ENCODE results near the gene MROH7. TPM values are rescaled to one million over a fixed set of nuclear protein-coding genes. Genes with fewer than 3 reads are reported as not detected.

The MROH7 gene
- 0.79 TPM for total RNA-seq (2013)
- polyA plus RNA-seq: 1 to 10 TPM in 1 of 3 donors, not detected in 2; 1.1 TPM
- polyA minus RNA-seq: 1.2 and 1.6 TPM in 2 replicates
- total RNA-seq: 0 to 2.4 (median 0.23) reads per million in 11 experiments

DNA sequence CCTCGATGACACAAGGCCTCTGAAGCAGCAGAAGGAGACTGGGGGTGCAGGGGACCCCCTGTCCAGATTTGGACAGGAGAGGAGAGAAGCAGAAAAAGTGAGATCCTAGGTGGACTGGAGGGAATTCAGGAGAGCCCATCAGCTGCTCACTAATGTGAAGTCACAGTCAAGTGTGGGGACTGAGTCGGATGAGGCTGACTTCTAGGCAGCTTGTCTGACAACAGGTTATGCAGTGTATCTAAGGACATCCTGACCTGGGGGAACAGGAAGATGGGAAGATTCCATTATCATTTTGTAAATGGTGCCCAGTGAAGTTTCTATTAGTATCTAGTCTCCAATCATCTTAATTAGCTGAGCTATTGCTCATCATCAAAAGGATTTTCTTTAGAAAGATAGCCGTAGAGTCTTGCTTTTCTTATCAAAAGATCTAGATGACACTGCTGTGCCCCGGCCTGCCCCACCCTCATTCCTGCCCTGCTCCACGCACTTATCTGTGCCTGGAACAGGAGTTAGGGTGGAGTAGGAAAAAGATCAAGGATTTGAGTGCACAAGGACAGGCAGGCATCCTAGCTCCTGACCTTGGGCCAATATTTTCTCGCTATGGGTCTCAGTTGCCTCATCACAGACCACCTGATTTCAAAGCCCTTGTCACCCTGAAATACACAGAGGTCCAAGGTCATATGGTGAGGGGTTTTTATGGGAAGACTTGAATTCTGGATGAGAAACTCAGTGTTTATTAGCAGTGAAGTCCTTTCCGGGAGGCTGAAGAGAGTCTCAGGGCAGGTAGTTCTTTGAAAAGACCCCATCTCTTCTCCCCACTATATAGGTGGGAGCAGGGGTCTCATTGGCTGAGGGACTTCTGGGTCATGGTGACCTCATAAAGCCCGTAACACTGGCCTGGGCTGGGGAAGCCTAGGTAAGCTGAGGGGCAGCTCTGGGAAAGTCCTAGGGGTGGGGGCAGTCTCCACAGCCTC, at the start of gene MROH7:
Gene MROH7, plus strand, starts transcription at position 924 of the 974 bp plus-strand sequence. CDS start 11,141 bp downstream, outside the sequence.
- H3K4me1 ChIP-seq (ENCODE audit: control insufficient read depth in 1 of 2, insufficient read depth in 2 of 2, low read length in 2 of 2): no peaks in the 10 kb centered on the region
- no peak within 1 kb of the TSS for H2AFZ ChIP-seq (ENCODE audit: insufficient read depth, low read depth, low read length, poor library complexity, severe bottlenecking)
- peaks cover 16 to 25% of the 10 kb centered on the region in 2 donors for H3K9me3 ChIP-seq (replicated peaks in 1 of 2; ENCODE audit: control insufficient read depth in 1 of 2, insufficient read depth in 1 of 2, low read length in 2 of 2)
- no peak for TF ChIP-seq CTCF (IDR thresholded peaks at IDR 0.05)
- H3K9ac ChIP-seq (ENCODE audit: insufficient read depth, low read length, poor library complexity, severe bottlenecking): no peak within 1 kb of the TSS
- WGBS (ENCODE audit: insufficient coverage): 80% methylated on average over 2 of the region's 8 CpGs
- H3K27me3 Mint-ChIP-seq (ENCODE audit: low read depth in 3 of 3): peaks cover 2% of the 10 kb centered on the region in 3 donors
- no peaks in the 10 kb centered on the region for H4K20me1 ChIP-seq (ENCODE audit: insufficient read depth, low read length)
- H3K9me3 Mint-ChIP-seq: peaks cover 10 to 25% (median 21%) of the 10 kb centered on the region in 7 donors
- H3K36me3 ChIP-seq (replicated peaks in 1 of 2; ENCODE audit: control insufficient read depth in 1 of 2, insufficient read depth in 2 of 2, low read length in 2 of 2): no peaks in the 10 kb centered on the region
- H3K36me3 Mint-ChIP-seq: no peaks in the 10 kb centered on the region
- H3K27ac ChIP-seq (ENCODE audit: low read depth in 1 of 2, low read length in 2 of 2): no peak within 1 kb of the TSS
- peaks cover 2% of the 10 kb centered on the region for H3K4me1 Mint-ChIP-seq
- no peak within 1 kb of the TSS for H3K4me3 ChIP-seq (replicated peaks in 1 of 3; ENCODE audit: low read depth in 2 of 3, low read length in 3 of 3)
- H3K27me3 ChIP-seq (ENCODE audit: control insufficient read depth in 2 of 2, insufficient read depth in 2 of 2, low read length in 2 of 2): no peaks in the 10 kb centered on the region
- intact Hi-C loops (cut with micrococcal nuclease): no loop called here
- no peak within 1 kb of the TSS for H3K4me3 Mint-ChIP-seq
- no peaks in the 10 kb centered on the region for H3K79me2 ChIP-seq (ENCODE audit: insufficient read depth, low read length)
- no peak within 1 kb of the TSS for H3K27ac Mint-ChIP-seq
- DNase-seq: no peak
- H3K4me2 ChIP-seq (replicated peaks; ENCODE audit: extremely low read depth, low read length, poor library complexity, severe bottlenecking): no peak within 1 kb of the TSS

DNA sequence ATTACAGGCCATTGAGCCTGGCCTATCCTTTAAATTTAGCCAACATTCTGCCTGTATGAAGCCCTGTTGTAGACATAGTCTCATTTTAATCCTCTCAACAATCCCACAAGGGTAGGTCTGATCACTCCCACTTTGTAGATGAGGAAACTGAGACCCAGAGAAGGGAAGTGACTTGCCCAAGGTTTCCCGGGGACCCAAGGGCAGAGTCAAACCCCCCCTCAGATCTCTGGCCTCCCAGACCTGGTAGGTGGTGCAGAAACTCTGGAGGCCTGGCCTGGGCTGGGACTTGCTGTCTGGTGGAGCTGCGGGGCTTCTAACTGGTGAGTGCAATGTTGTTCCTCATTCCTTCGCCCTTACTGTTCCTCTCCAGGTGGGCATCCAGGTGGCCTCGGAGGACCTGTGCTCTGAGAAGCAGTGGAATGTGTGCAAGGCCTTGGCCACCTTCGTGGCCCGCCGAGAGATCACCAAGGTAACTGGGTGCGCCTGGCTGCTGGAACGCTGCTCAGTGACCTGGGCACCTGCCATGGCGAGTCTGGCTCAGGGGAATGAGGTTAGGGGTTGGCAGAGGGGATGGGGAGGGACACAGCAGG, 47.9 kb upstream of the MROH7 start:
- intact Hi-C loops (cut with micrococcal nuclease): no loop called here
- H3K4me3 ChIP-seq (replicated peaks in 1 of 3; ENCODE audit: low read depth in 2 of 3, low read length in 3 of 3): no peak overlapping the region
- no peak overlapping the region for H3K4me2 ChIP-seq (replicated peaks; ENCODE audit: extremely low read depth, low read length, poor library complexity, severe bottlenecking)
- no peak overlapping the region for H3K9ac ChIP-seq (ENCODE audit: insufficient read depth, low read length, poor library complexity, severe bottlenecking)
- H3K9me3 ChIP-seq (replicated peaks in 1 of 2; ENCODE audit: control insufficient read depth in 1 of 2, insufficient read depth in 1 of 2, low read length in 2 of 2): no peaks in the 10 kb centered on the region
- no peaks in the 10 kb centered on the region for H3K27me3 ChIP-seq (ENCODE audit: control insufficient read depth in 2 of 2, insufficient read depth in 2 of 2, low read length in 2 of 2)
- no peaks in the 10 kb centered on the region for H3K79me2 ChIP-seq (ENCODE audit: insufficient read depth, low read length)
- peak overlapping the region in 1 of 7 donors; percentile 13 for H3K27ac Mint-ChIP-seq
- no peaks in the 10 kb centered on the region for H3K4me1 ChIP-seq (ENCODE audit: control insufficient read depth in 1 of 2, insufficient read depth in 2 of 2, low read length in 2 of 2)
- no peak for TF ChIP-seq CTCF (IDR thresholded peaks at IDR 0.05)
- no peaks in the 10 kb centered on the region for H4K20me1 ChIP-seq (ENCODE audit: insufficient read depth, low read length)
- H3K4me3 Mint-ChIP-seq: no peak overlapping the region
- no peak overlapping the region for H3K27ac ChIP-seq (ENCODE audit: low read depth in 1 of 2, low read length in 2 of 2)
- H3K27me3 Mint-ChIP-seq (ENCODE audit: low read depth in 3 of 3): peaks cover 0 to 1% (median 0%) of the 10 kb centered on the region in 3 donors
- H3K36me3 ChIP-seq (replicated peaks in 1 of 2; ENCODE audit: control insufficient read depth in 1 of 2, insufficient read depth in 2 of 2, low read length in 2 of 2): no peaks in the 10 kb centered on the region
- H3K9me3 Mint-ChIP-seq: no peaks in the 10 kb centered on the region
- DNase-seq: no peak
- H3K36me3 Mint-ChIP-seq: peaks cover 9 to 29% of the 10 kb centered on the region in 2 donors
- WGBS (ENCODE audit: insufficient coverage): 92% methylated on average over 8 of the region's 10 CpGs
- H3K4me1 Mint-ChIP-seq: no peaks in the 10 kb centered on the region
- no peak overlapping the region for H2AFZ ChIP-seq (ENCODE audit: insufficient read depth, low read depth, low read length, poor library complexity, severe bottlenecking)
